Hypothalamus (tissue), 51 donors: ENCODE results near the gene CORO2B.
"Not testable (repeated sequence)": the region's sequence is repeated elsewhere in the genome, so short reads cannot be mapped to it uniquely, and the experiment has no call there.

Source experiments
- DNase-seq, 51 donors: peaks; one replicate each; lab custom pipeline; 2025; lab: John Stamatoyannopoulos, UW

CORO2B gene

DNA sequence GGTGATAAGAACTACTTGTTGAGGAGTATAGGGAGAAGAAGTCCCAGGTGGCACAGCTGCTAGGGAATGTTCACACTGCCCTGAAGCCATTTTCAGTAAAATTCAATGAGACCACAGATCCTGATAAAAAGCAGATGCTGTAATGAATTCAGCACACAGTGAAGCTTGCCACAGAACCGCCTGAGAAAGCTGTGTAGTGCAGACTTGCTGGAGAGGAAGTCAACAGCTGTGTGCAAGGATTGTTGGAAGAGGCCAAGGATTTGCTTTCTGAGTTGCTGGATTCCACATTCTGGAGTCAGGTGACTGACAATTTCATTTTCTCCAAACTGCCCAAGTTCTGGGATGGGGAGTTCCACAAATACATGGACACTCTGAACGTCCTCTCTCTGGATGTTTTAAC lies 171.0 kb downstream of the CORO2B start:
- DNase-seq: no peak

DNA sequence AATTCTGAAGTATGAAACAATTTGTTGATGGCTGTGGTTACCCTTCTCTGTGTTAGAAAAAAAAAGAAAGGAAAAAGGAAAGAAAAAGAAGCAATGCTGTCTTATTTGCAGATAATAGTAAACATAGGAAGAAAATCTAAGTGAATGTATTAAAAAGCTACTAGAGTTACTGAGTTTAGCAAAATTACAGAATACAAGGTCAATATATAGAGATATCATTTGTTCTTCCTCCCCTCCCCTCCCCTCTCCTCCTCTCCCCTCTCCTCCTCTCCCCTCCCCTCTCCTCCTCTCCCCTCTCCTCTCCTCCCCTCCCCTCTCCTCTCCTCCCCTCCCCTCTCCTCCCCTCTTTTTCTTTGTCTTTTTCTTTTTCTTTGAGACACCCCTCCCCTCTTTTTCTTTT lies 172.8 kb downstream of the CORO2B start:
- no peak for DNase-seq

DNA sequence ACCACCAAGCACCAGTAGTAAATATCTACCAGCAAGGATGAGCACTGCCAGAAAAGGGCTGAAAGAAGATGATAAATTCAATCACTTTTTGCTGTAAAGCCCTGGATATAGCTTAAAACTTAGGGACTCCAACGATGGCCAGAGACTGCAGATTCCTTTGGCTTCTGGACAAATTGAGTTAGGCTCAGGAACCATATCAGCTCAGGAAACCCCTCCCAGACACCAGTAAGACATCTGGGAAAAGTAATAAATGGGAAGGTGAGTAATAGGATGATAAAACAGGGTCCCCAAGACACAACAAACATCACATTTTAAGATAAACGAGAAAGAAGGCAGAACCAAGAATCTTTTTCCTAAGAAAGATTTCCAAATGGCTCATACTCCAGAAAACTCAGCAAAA lies 176.9 kb downstream of the CORO2B start:
- DNase-seq: no peak

DNA sequence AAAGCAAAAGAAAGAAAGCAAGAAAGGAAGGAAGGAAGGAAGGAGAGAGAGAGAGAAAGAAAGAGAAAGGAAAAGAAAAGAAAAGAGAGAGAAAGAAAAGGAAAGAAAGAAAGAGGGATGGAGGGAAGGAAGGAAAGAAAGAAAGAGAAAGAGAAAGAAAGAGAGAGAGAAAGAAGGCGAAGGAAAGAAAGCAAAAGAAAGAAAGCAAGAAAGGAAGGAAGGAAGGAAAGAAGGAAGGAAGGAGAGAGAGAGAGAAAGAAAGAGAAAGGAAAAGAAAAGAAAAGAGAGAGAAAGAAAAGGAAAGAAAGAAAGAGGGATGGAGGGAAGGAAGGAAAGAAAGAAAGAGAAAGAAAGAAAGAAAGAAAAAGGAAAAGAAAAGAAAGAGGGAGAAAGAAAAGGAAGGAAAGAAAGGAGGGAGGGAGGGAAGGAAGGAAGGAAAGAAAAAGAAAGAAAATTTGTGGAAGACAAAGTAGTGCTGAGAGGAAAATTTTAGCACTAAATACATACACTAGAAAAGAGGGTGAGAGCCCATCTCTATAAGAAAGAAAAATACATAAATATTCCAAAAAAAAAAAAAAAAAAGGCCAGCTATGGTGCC lies 181.3 kb downstream of the CORO2B start:
- not testable (repeated sequence) for DNase-seq

DNA sequence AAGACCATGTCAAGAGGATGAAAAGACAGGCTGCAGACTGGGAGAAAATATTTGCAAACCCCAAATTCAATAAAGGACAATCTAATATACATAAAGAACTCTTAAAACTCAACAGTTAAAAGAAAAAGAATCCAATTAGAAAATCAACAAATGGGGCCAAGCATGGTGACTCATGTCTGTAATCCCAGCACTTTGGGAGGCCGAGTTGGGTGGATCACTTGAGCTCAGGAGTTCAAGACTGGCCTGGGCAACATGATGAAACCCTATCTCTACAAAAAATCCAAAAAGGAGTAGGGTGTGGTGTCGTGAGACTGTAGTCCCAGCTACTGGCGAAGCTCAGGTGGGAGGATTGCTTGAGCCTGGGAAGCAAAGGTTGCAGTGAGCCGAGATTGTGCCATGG lies 184.3 kb downstream of the CORO2B start:
- DNase-seq: no peak

DNA sequence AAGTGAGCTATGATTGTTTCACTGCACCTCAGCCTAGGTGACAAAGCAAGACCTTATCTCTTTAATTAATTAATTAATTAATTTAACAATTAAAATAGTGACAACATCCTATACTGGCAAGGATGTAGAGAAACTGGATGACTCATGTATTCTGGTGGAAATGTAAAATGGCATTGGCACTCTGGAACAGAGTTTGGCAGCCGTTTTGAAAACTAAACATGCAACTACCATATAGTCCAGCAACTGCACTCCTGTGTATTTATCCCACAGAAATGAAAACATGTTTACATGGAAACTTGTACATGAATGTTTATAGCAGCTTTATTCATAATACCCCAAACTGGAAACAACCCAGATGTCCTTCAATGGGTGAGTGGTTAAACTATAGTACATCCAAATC lies 185.3 kb downstream of the CORO2B start:
- DNase-seq: no peak

DNA sequence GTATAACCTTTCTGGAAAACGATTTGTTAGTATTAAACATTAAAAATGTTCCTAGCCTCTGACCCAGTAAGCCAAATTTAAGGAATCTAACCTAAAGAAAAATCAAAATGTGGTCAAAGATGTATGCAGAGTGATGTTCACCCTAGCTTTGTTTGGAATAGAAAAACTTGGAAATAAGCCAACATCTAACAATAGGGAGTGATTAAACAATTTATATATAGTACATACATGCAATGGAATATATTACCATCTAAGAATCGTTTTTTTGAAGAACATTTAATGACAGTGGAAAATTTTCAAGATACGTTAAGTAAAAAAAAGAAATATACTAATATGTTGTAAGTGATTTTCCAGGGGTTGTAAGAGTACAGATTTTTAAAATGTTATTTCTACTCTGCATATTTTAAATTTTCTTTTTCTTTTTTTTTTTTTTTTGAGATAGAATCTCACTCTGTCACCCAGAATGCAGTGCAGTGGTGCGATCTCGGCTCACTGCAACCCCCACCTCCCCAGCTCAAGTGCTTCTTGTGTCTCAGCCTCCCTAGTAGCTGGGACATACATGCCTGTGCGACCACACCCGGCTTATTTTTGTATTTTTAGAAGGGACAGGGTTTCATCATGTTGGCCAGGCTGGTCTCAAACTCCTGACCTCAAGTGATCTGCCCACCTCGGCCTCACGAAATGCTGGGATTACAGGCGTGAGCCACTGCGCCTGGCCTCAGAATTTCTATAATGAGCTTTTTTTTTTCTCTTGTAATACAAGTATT lies 187.0 kb downstream of the CORO2B start:
- no peak for DNase-seq

DNA sequence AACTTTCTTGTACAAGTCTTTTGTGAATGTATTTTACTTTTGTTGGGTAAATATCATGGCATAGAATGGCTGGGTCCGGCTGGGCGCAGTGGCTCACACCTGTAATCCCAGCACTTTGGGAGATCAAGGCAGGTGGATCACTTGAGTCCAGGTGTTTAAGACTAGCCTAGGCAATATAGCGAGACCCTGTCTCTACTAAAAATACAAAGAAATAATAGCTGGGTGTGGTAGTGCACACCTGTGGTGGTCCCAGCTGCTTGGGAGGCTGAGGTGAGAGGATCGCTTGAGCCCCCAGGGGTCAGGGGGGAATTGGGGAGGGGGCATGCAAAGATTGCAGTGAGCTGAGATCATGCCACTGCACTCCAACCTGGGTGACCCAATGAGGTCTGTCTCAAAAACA lies 189.0 kb downstream of the CORO2B start:
- DNase-seq: no peak

DNA sequence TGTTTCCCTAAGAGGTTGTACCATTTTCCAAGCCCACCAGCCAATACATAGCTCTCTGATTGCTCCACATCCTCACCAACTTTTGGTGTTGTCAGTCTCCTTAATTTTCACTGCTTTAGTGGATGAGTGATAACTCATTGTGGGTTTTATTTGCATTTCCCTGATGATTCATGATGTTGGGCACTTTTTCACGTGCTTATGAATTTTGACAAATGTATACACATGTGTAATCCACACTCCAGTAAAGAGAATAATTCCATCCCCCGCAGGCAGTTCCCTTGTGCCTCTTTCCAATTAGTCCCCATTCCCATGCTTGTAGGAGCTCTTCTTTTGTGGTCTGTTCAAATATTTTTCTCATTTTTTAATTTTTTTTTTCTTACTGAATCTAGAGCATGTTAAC lies 189.5 kb downstream of the CORO2B start:
- no peak for DNase-seq

DNA sequence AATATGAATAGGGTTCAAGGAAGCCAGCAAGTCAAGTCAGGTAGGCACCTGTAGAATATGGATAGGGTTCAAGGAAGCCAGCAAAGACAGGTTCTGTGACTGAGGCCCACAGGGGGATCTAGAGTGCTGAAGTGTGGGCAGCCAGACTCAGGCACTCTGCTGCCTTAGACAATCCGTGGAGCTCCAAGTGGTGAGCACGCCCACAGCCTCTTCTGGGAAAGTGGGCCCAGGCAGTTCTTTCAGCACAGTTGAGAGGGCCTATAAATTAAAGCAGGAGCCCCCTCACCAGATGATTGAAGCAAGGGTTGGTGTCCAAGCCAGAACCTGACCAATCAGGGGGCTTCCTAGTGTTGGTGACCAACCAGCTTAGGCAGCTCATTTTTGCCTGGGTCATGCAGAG lies 190.9 kb downstream of the CORO2B start:
- no peak for DNase-seq

DNA sequence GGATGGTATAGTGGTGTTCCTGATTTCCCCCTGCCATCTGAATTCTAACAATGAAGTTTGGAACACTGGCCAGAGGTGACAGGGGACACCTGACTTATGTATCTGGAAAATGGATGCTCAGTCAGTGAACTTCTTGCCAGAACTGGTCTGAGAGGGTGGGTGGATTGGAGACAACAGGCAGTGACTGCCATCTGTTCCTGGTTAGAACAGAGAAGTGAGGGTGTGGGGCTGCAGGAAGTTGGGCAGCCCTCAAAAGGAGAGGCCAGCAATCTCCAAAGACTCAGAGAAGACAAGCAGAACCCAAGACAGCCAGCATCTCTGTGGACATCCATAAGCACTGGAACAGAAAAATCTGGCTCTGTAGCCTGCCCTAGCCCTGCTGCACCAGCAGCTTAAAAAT lies 191.4 kb downstream of the CORO2B start:
- no peak for DNase-seq

DNA sequence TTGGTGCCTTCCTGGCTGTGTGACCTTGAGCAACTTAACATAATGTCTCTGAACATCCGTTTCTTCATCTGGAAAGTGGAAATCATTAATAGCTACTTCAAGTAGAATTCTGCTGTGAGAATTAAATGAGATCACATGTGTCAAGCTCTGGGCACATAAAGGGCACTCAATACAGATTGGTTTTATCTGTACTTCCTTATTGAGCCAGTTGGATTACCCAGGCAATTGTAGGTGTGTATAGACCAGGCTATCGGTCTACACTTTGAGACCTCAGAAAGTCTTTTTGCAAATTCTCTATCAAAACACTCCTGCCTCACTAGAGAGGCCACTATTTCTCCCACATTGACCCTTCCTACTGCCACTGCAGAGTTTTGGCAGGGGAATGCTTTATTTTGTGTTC lies 194.2 kb downstream of the CORO2B start:
- DNase-seq: no peak

DNA sequence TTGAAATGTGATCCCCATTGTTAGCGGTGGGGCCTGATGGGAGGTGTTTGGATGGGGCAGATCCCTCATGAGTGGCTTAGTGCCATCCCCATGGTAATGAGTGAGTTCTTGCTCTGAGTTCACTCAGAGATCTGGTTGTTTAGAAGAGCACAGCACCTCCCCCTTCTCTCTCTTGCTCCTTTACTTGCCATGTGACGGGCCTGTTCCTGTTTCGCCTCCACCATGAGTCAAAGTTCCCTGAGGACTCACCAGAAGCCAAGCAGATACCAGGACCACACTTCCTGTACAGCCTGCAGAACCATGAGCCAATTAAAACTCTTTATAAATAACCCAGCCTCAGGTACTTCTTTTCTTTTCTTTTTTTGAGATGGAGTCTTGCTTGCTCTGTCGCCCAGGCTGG lies 195.3 kb downstream of the CORO2B start:
- DNase-seq: no peak

DNA sequence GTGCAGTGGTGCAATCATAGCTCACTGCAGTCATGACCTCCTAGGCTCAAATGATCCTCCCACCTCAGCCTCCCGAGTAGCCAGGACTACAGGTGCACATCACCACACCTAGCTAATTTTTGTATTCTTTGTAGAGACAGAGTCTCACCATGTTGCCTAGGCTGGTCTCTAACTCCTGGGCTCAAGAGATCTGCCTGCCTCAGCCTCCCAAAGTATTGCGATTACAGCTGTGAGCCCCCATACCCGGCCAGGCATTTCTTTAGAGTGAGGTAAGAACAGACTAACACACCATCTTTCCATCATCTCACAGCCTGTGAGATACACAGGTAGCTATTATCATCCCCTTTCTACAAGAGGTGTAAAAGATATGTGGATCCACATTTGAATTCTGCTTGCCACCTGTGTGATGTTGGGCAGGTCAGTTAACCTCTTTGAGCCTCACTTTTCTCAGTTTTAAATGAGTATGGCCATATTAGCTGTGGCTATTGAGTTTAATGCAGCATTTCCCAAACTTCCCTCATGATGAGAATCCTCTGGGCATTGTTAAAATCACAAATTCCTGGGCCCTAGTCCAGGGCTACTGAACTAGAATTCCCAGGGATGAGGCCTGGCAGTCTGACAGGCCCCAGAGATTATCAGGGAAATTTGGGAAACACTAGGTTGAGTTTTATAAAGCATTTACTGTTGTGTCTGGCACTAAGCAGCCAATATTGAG lies 195.9 kb downstream of the CORO2B start:
- DNase-seq: no peak

DNA sequence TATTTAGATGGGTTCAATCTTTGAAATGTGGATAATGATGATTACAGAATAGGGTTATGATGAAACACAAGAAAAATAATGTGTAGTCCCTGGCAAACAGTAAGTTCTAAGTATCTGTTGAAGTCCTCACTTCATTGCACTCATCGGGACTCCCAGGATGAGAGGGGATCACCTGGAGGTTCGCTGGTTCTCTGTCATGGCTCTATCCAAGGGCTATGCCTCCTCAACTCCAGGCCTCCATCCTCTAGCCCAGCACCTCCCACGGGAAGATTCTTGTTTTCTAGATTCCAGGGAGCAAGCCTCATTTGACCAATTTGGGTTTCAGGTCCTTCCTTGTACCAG lies 196.4 kb downstream of the CORO2B start:
- no peak for DNase-seq

DNA sequence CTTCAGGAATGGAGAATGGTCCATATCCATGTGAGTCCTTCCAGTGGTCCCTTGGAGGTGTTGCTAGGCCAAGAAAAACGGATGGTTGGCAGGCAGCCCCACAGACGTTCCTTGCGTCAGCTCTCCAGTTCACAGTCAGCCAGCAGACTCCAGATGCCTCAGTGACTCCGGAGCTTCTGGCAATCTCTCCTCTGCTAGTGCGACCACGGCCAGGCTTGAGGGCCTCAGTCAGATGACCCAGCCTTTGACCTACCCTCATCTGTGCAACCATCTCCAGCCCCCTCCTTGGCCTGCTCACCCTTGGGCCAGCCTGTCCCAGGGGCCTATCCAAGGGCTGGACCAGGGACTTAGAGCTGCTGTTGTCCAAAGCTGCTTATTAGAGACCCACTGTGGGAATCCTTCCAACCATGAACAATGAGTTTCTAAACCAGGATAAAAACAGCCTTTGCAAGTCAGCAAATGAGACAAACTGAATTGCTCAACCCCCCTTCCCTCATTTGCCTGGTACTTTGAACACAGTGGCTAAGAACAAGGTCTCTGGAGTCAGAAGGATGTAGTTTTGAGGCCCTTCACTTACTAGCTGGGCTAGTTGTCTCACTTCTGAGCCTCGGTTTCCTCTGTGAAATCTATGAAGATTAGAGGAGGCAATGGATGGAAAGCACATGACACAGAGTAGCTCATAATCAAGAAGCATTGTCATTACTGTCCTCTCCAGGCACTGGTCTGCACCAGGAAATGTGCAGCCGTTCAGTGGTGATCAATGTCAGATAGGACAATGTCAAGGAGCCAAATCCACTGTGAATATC lies 197.1 kb downstream of the CORO2B start:
- peak in 40 of 51 donors; percentile 36 to 90 (median 72) for DNase-seq

DNA sequence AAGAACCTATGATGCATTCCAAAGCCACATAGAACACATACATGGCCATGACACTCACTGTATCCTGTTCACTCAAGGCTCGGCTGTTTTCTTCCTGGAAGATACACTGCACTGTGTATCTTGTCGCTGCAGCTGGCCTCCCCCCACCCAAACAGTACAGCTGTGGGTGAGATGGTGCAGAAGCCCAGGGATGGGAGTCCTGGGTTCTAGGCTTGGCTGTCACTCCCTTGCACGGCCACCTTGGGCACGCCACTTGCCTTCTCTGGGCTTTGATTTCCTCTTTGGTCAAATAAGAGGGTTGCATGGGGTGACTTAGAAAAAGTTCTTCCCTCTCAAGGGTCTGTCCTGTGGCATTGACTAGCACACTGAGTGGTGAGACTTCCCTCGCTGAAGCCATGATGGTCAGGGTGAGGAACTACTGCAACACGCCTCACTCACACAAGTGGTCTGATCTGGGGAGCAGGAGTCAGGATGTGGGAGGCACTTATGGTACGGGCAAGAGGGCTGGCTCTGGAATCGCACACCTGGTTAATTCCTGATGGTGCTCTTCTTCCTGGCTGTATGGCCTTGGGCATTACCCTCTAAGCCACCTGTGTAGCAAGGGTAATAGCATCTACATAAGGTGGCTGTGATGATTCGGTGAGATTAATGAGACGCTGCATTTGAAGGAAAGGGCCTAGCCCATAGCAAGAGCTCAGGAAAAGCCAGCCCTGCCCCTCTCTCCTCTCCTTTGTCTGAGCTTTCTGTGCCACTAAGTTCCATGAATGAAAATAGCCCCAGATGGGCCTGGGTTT lies 197.9 kb downstream of the CORO2B start:
- DNase-seq: no peak
